Heart left ventricle (tissue), 13 donors: Measurements from ENCODE around the gene IGSF8.

ENCODE experiments used
- POLR2A ChIP-seq, 2 donors: fragments of 450-650 bp; IDR thresholded peaks; one replicate each; pipeline ENCODE4 v1.6.1; 2017; ENCODE audit warnings: antibody characterized with exemption in 2 of 2, mild to moderate bottlenecking in 2 of 2, moderate library complexity in 2 of 2
- TF ChIP-seq, protein P1 (sequence below), 12 donors: fragments of 200-600 bp; sonication (generic) in 4 of 12; IDR thresholded peaks; one replicate each; pipeline versions ENCODE4 v1.5.0 to v1.8.0; 2018 to 2022; ENCODE audit warnings: antibody characterized with exemption in 12 of 12, mild to moderate bottlenecking in 5 of 12
- donor health status: ischemic (EF 13 %, LVEDD 7.1; RV severe dilation, severe dysfunction).
- donor health status: DM: no; HTN: yes; CAD: no.
- donor health status: DM: no; HTN: no; CAD: no.
- donor health status: ischemic (EF 25% LVEDD 6.9; RV normal size, moderate dysfunction).
- donor health status: ischemic (EF 25% LVEDD 5.7; RV mildly dilated, moderate dysfunction).
- donor health status: ischemic (EF 35%, LVEDD 5.7; RV mildly dilated, moderate dysfunction).
- donor health status: nonischemic (EF 11% LVEDD 7.7; RV severe dilation, severe dysfunction).
- donor health status: DM: yes; HTN: yes; CAD: no.
- donor health status: PGD.
- donor health status: ischemic (EF 29% LVEDD 5.4; RV normal size, mild dysfunction).
- donor health status: nonischemic (EF 23%, LVEDD 6.1; RV moderate dilation, normal function).

DNA sequence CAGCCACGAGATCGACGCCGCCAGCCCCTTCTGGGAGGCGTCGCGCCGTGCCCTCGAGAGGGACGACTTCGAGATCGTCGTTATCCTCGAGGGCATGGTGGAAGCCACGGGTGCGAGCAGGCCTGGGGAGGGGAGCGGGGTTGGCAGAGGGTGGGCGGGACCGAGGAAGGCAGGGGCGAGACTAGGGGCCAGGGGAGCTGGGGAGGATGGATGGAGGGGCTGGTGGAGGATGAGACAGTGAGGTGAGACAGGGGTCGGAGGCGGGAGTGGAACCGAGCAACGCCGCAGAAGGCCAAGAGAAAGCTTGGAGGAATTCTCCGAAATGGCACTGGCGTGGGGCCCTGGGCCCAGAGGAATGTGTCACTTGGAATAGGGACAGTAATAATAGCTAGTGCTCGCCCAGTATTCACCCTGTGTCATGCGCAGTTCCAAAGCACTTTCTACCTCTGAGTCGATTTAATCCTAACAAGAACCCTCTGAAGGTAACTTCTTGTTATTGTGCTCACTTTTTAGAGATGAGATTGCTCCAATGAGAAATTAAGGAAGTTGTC lies 13.6 kb downstream of the IGSF8 start:
- TF ChIP-seq, protein P1, sequence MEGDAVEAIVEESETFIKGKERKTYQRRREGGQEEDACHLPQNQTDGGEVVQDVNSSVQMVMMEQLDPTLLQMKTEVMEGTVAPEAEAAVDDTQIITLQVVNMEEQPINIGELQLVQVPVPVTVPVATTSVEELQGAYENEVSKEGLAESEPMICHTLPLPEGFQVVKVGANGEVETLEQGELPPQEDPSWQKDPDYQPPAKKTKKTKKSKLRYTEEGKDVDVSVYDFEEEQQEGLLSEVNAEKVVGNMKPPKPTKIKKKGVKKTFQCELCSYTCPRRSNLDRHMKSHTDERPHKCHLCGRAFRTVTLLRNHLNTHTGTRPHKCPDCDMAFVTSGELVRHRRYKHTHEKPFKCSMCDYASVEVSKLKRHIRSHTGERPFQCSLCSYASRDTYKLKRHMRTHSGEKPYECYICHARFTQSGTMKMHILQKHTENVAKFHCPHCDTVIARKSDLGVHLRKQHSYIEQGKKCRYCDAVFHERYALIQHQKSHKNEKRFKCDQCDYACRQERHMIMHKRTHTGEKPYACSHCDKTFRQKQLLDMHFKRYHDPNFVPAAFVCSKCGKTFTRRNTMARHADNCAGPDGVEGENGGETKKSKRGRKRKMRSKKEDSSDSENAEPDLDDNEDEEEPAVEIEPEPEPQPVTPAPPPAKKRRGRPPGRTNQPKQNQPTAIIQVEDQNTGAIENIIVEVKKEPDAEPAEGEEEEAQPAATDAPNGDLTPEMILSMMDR (IDR thresholded peaks at IDR 0.05) = no peak
- no peak for TF ChIP-seq POLR2A (IDR thresholded peaks at IDR 0.05)
